SK-N-SH (cell line): ENCODE measurements around the gene OPCML.

Experiments
- CHD2 ChIP-seq: fragments of 150-350 bp; IDR thresholded peaks from 2 replicates; pipeline ENCODE4 v1.6.1; 2018; ENCODE audit warnings: low read length; ENCODE audit not compliant: partially characterized antibody
- CTCF ChIP-seq: fragments of 200-600 bp; sonication (generic); IDR thresholded peaks from 2 replicates; pipeline ENCODE4 v1.6.1; 2017; ENCODE audit warnings: antibody characterized with exemption, mild to moderate bottlenecking, moderate library complexity
- EZH2phosphoT487 ChIP-seq: fragments of 200-600 bp; sonication (generic); IDR thresholded peaks from 2 replicates; pipeline ENCODE4 v1.6.1; 2017; ENCODE audit warnings: low read depth, mixed run types, mild to moderate bottlenecking, antibody characterized with exemption, moderate library complexity, borderline replicate concordance
- FOXM1 ChIP-seq: IDR thresholded peaks from 2 replicates; pipeline ENCODE4 v1.4.0; 2012; ENCODE audit warnings: low read depth, mild to moderate bottlenecking
- MXI1 ChIP-seq: IDR thresholded peaks from 2 replicates; pipeline ENCODE4 v1.6.1; 2012; ENCODE audit warnings: mild to moderate bottlenecking, low read depth, low read length, improper control_type of control experiment
- NFIC ChIP-seq: IDR thresholded peaks from 2 replicates; pipeline ENCODE4 v1.4.0; 2012; ENCODE audit warnings: borderline replicate concordance
- NRF1 ChIP-seq: IDR thresholded peaks from 2 replicates; pipeline ENCODE4 v1.6.1; 2012; ENCODE audit warnings: low read depth, mild to moderate bottlenecking, low read length
- POLR2AphosphoS5 ChIP-seq: IDR thresholded peaks from 2 replicates; pipeline ENCODE4 v1.6.1; 2012; ENCODE audit warnings: low read depth, low read length
- TAF1 ChIP-seq: IDR thresholded peaks from 2 replicates; pipeline ENCODE4 v1.6.1; 2012; ENCODE audit warnings: low read depth, mild to moderate bottlenecking, low read length, moderate library complexity, borderline replicate concordance
- TEAD4 ChIP-seq: IDR thresholded peaks from 2 replicates; pipeline ENCODE4 v1.4.0; 2012; ENCODE audit warnings: mild to moderate bottlenecking, borderline replicate concordance; ENCODE audit not compliant: insufficient read depth
- USF1 ChIP-seq: IDR thresholded peaks from 2 replicates; pipeline ENCODE4 v1.4.0; 2012; ENCODE audit warnings: low read depth, borderline replicate concordance
- USF2 ChIP-seq: fragments of 150-350 bp; IDR thresholded peaks from 2 replicates; pipeline ENCODE4 v1.6.1; 2017; ENCODE audit warnings: antibody characterized with exemption, low read length, low read depth, borderline replicate concordance

GRCh38 chr11:133104009-133104744, 428.1 kb downstream of the OPCML start:
- TF ChIP-seq CTCF = no peak
- no peak for TF ChIP-seq USF2
- TF ChIP-seq NFIC = no peak
- no peak for TF ChIP-seq POLR2AphosphoS5
- no peak for TF ChIP-seq TEAD4
- TF ChIP-seq CHD2 = no peak
- no peak for TF ChIP-seq EZH2phosphoT487
- TF ChIP-seq TAF1 = no peak
- TF ChIP-seq MXI1 = no peak
- TF ChIP-seq USF1 = no peak
- TF ChIP-seq FOXM1 = no peak
- no peak for TF ChIP-seq NRF1
